NOMO-1 treated with dmso at 0.1 percent for 144 hours (cell line): ENCODE results near the gene PHF21B.
"Not testable (repeated sequence)": the region's sequence is repeated elsewhere in the genome, so short reads cannot be mapped to it uniquely, and the experiment has no call there.

Experiments used
- DNase-seq: peaks from one replicate; lab custom pipeline; 2025; ENCODE audit not compliant: unreplicated experiment; lab: John Stamatoyannopoulos, UW

PHF21B gene

GRCh38 chr22:44963832-44964721 is 45.7 kb downstream of the PHF21B start:
- DNase-seq, result no peak

GRCh38 chr22:44962741-44963454 is 46.9 kb downstream of the PHF21B start:
- DNase-seq, result no peak

- DNase-seq, result not testable (repeated sequence)
These were observed 48.1 kb downstream of the PHF21B start for GRCh38 chr22:44961682-44962081.

GRCh38 chr22:44956840-44957767 is 52.7 kb downstream of the PHF21B start:
- no peak for DNase-seq

- DNase-seq, result no peak
These were observed 54.7 kb downstream of the PHF21B start for GRCh38 chr22:44955102-44955501.

- DNase-seq, result no peak
These were observed 55.7 kb downstream of the PHF21B start for GRCh38 chr22:44954149-44954548.

GRCh38 chr22:44952863-44953746 is 56.7 kb downstream of the PHF21B start:
- DNase-seq, result no peak

GRCh38 chr22:44951510-44951816 is 58.3 kb downstream of the PHF21B start:
- no peak for DNase-seq

GRCh38 chr22:44950806-44951509 is 58.8 kb downstream of the PHF21B start:
- no peak for DNase-seq

GRCh38 chr22:44947846-44948245 is 62.0 kb downstream of the PHF21B start:
- no peak for DNase-seq

GRCh38 chr22:44947049-44947448 is 62.8 kb downstream of the PHF21B start:
- DNase-seq, result no peak

- no peak for DNase-seq
These were observed 64.8 kb downstream of the PHF21B start for GRCh38 chr22:44944883-44945601.

- no peak for DNase-seq
These were observed 66.0 kb downstream of the PHF21B start for GRCh38 chr22:44943701-44944324.

GRCh38 chr22:44942979-44943700 is 66.7 kb downstream of the PHF21B start:
- DNase-seq, result no peak

- no peak for DNase-seq
These were observed 67.7 kb downstream of the PHF21B start for GRCh38 chr22:44942056-44942455.

GRCh38 chr22:44941207-44941606 is 68.6 kb downstream of the PHF21B start:
- no peak for DNase-seq

GRCh38 chr22:44940130-44940529 is 69.7 kb downstream of the PHF21B start:
- no peak for DNase-seq

GRCh38 chr22:44939451-44939850 is 70.4 kb downstream of the PHF21B start:
- DNase-seq, result no peak
